Mesendoderm (in vitro differentiated cells): ENCODE data around the gene TOP3A.
A peak's percentile ranks its signal among the peaks of the same experiment; 100 is the strongest.

ENCODE experiments used
- DNase-seq: peaks from one replicate; pipeline ENCODE4 v3.0.0; 2013
- H2AK5ac ChIP-seq: 2 replicates; pipeline ENCODE4 v1.6.1; 2013; ENCODE audit warnings: low read length, inconsistent platforms
- H2BK120ac ChIP-seq: 2 replicates; pipeline ENCODE4 v1.6.1; 2013; ENCODE audit warnings: low read depth, mild to moderate bottlenecking, low read length, moderate library complexity, mixed read lengths
- H2BK15ac ChIP-seq: replicated peaks from 2 replicates; pipeline ENCODE4 v1.6.1; 2013; ENCODE audit warnings: low read depth, mild to moderate bottlenecking, moderate library complexity
- H2BK5ac ChIP-seq: 2 replicates; pipeline ENCODE4 v1.6.1; 2013; ENCODE audit warnings: low read length, inconsistent platforms
- H3K18ac ChIP-seq: 2 replicates; pipeline ENCODE4 v1.6.1; 2013; ENCODE audit warnings: mild to moderate bottlenecking, low read length, mixed read lengths
- H3K23ac ChIP-seq: one replicate; pipeline ENCODE4 v1.6.1; 2013; ENCODE audit warnings: low read length
- H3K27ac ChIP-seq: 2 replicates; pipeline ENCODE4 v1.5.1; 2013; ENCODE audit warnings: low read depth, mild to moderate bottlenecking, inconsistent platforms, low read length, moderate library complexity
- H3K27me3 ChIP-seq: 2 replicates; pipeline ENCODE4 v1.6.1; 2013; ENCODE audit warnings: low read length, control low read depth, mild to moderate bottlenecking, inconsistent platforms; ENCODE audit not compliant: insufficient read depth, poor library complexity
- H3K36me3 ChIP-seq: 2 replicates; pipeline ENCODE4 v1.6.1; 2013; ENCODE audit warnings: low read length, inconsistent platforms; ENCODE audit not compliant: control insufficient read depth, insufficient read depth
- H3K4ac ChIP-seq: one replicate; pipeline ENCODE4 v1.6.1; 2013; ENCODE audit warnings: low read depth, mild to moderate bottlenecking, low read length, moderate library complexity
- H3K4me1 ChIP-seq: 2 replicates; pipeline ENCODE4 v1.6.1; 2013; ENCODE audit warnings: low read depth, low read length, inconsistent platforms; ENCODE audit not compliant: control insufficient read depth
- H3K4me2 ChIP-seq: 2 replicates; pipeline ENCODE4 v1.6.1; 2013; ENCODE audit warnings: low read length
- H3K4me3 ChIP-seq: 2 replicates; pipeline ENCODE4 v1.5.1; 2013; ENCODE audit warnings: mild to moderate bottlenecking, low read length
- H3K56ac ChIP-seq: one replicate; pipeline ENCODE4 v1.6.1; 2013; ENCODE audit warnings: low read length
- H3K79me1 ChIP-seq: 2 replicates; pipeline ENCODE4 v1.6.1; 2013; ENCODE audit warnings: low read length, inconsistent platforms
- H3K79me2 ChIP-seq: 2 replicates; pipeline ENCODE4 v1.6.1; 2013; ENCODE audit warnings: mild to moderate bottlenecking, low read length; ENCODE audit not compliant: control insufficient read depth, insufficient read depth
- H3K9ac ChIP-seq: 2 replicates; pipeline ENCODE4 v1.6.1; 2013; ENCODE audit warnings: low read length, inconsistent platforms
- H4K5ac ChIP-seq: one replicate; pipeline ENCODE4 v1.6.1; 2013; ENCODE audit warnings: low read length
- H4K8ac ChIP-seq: one replicate; pipeline ENCODE4 v1.6.1; 2013; ENCODE audit warnings: low read depth, mild to moderate bottlenecking, control low read depth, low read length, moderate library complexity
- WGBS: extraction: QIAGEN DNeasy Blood & Tissue Kit; methylation state at CpG from one replicate; pipeline ENCODE4 v1.1.7; 2013; ENCODE audit warnings: low lambda C conversion rate, missing lambda C conversion rate; ENCODE audit not compliant: insufficient coverage; ENCODE audit errors: extremely low coverage; 5-methylcytosine and 5-hydroxymethylcytosine counted together

The TOP3A gene

GRCh38 chr17:18246109-18246725, 68.6 kb downstream of the TOP3A start:
- WGBS = no CpG with 5 or more reads among the region's 24 CpGs
- no peak overlapping the region for H3K27ac ChIP-seq
- H3K56ac ChIP-seq = peak overlapping the region; percentile 62
- no peak overlapping the region for H2BK5ac ChIP-seq
- no peak overlapping the region for H3K23ac ChIP-seq
- no peak overlapping the region for H2BK15ac ChIP-seq
- no peak overlapping the region for H4K5ac ChIP-seq
- H3K18ac ChIP-seq = no peak overlapping the region
- no peaks in the 10 kb centered on the region for H3K27me3 ChIP-seq
- DNase-seq = no peak
- no peak overlapping the region for H3K4me2 ChIP-seq
- H3K9ac ChIP-seq = peak overlapping the region; percentile 55
- no peak overlapping the region for H2AK5ac ChIP-seq
- peaks cover 25% of the 10 kb centered on the region for H3K36me3 ChIP-seq
- no peak overlapping the region for H2BK120ac ChIP-seq
- H3K79me1 ChIP-seq = no peaks in the 10 kb centered on the region
- no peak overlapping the region for H3K4ac ChIP-seq
- H3K4me3 ChIP-seq = no peak overlapping the region
- H3K4me1 ChIP-seq = peaks cover 3% of the 10 kb centered on the region
- H4K8ac ChIP-seq = no peak overlapping the region
- no peaks in the 10 kb centered on the region for H3K79me2 ChIP-seq

GRCh38 chr17:18245038-18245776, 69.6 kb downstream of the TOP3A start:
- Histone ChIP-seq H2BK15ac (no peak overlapping the region), H3K27ac (no peak overlapping the region), H3K4me2 (no peak overlapping the region), H3K4me1 (peaks cover 3% of the 10 kb centered on the region), H2AK5ac (no peak overlapping the region), H3K79me1 (no peaks in the 10 kb centered on the region), H2BK120ac (no peak overlapping the region), H3K23ac (no peak overlapping the region), H3K56ac (no peak overlapping the region), H3K9ac (no peak overlapping the region), H3K4me3 (no peak overlapping the region), H2BK5ac (no peak overlapping the region), H4K8ac (no peak overlapping the region), H3K18ac (no peak overlapping the region), H4K5ac (no peak overlapping the region), H3K27me3 (no peaks in the 10 kb centered on the region), H3K4ac (no peak overlapping the region), H3K79me2 (no peaks in the 10 kb centered on the region), H3K36me3 (peaks cover 23% of the 10 kb centered on the region)
- WGBS = no CpG with 5 or more reads among the region's 21 CpGs
- no peak for DNase-seq

- Histone ChIP-seq H3K56ac (no peak overlapping the region), H3K79me2 (no peaks in the 10 kb centered on the region), H2BK120ac (no peak overlapping the region), H3K18ac (no peak overlapping the region), H3K27me3 (no peaks in the 10 kb centered on the region), H3K36me3 (peaks cover 19% of the 10 kb centered on the region), H2BK5ac (no peak overlapping the region), H3K23ac (no peak overlapping the region), H3K4me3 (no peak overlapping the region), H3K27ac (no peak overlapping the region), H2AK5ac (no peak overlapping the region), H3K4me2 (no peak overlapping the region), H3K79me1 (no peaks in the 10 kb centered on the region), H3K9ac (no peak overlapping the region), H2BK15ac (no peak overlapping the region), H3K4ac (no peak overlapping the region), H3K4me1 (no peaks in the 10 kb centered on the region), H4K5ac (no peak overlapping the region), H4K8ac (no peak overlapping the region)
- DNase-seq = no peak
- WGBS = no CpG with 5 or more reads among the region's 28 CpGs
Observed at GRCh38 chr17:18241229-18241871, 73.4 kb downstream of the TOP3A start.

- no peak overlapping the region for H3K23ac ChIP-seq
- no peak for DNase-seq
- no peak overlapping the region for H3K4me2 ChIP-seq
- peaks cover 14% of the 10 kb centered on the region for H3K36me3 ChIP-seq
- no peak overlapping the region for H3K56ac ChIP-seq
- H2BK15ac ChIP-seq = no peak overlapping the region
- H3K27ac ChIP-seq = no peak overlapping the region
- H2BK5ac ChIP-seq = no peak overlapping the region
- H4K5ac ChIP-seq = no peak overlapping the region
- H3K79me1 ChIP-seq = no peaks in the 10 kb centered on the region
- H4K8ac ChIP-seq = no peak overlapping the region
- no peak overlapping the region for H2BK120ac ChIP-seq
- H3K27me3 ChIP-seq = no peaks in the 10 kb centered on the region
- no peak overlapping the region for H3K4me3 ChIP-seq
- no peaks in the 10 kb centered on the region for H3K79me2 ChIP-seq
- no peak overlapping the region for H2AK5ac ChIP-seq
- no peak overlapping the region for H3K4ac ChIP-seq
- no peak overlapping the region for H3K9ac ChIP-seq
- WGBS = no CpG with 5 or more reads among the region's 19 CpGs
- H3K4me1 ChIP-seq = no peaks in the 10 kb centered on the region
- H3K18ac ChIP-seq = no peak overlapping the region
Observed at GRCh38 chr17:18240449-18240848, 74.3 kb downstream of the TOP3A start.

GRCh38 chr17:18238299-18238698, 76.5 kb downstream of the TOP3A start:
- no peak overlapping the region for H2BK120ac ChIP-seq
- peaks cover 9% of the 10 kb centered on the region for H3K36me3 ChIP-seq
- no peak overlapping the region for H4K5ac ChIP-seq
- H3K18ac ChIP-seq = no peak overlapping the region
- H2BK15ac ChIP-seq = no peak overlapping the region
- no peaks in the 10 kb centered on the region for H3K4me1 ChIP-seq
- WGBS = no CpG with 5 or more reads among the region's 18 CpGs
- no peak overlapping the region for H3K27ac ChIP-seq
- H2AK5ac ChIP-seq = no peak overlapping the region
- H2BK5ac ChIP-seq = no peak overlapping the region
- H4K8ac ChIP-seq = no peak overlapping the region
- no peak overlapping the region for H3K9ac ChIP-seq
- H3K79me2 ChIP-seq = no peaks in the 10 kb centered on the region
- no peak overlapping the region for H3K4me2 ChIP-seq
- H3K23ac ChIP-seq = no peak overlapping the region
- H3K79me1 ChIP-seq = no peaks in the 10 kb centered on the region
- no peak overlapping the region for H3K4me3 ChIP-seq
- H3K56ac ChIP-seq = no peak overlapping the region
- H3K4ac ChIP-seq = no peak overlapping the region
- H3K27me3 ChIP-seq = no peaks in the 10 kb centered on the region
- no peak for DNase-seq
